Trophoblast cell (in vitro differentiated cells and primary cell): Measurements from ENCODE around the gene GBE1. TPM values are rescaled to one million over a fixed set of nuclear protein-coding genes. Genes with fewer than 3 reads are reported as not detected.

Source experiments
- DNase-seq, 2 donors: peaks; one replicate each; pipeline ENCODE4 v3.0.0-alpha.2; 2016
- H2AFZ ChIP-seq: 2 replicates; pipeline ENCODE4 v1.6.1; 2013; ENCODE audit warnings: low read length, moderate library complexity, mild to moderate bottlenecking; ENCODE audit not compliant: insufficient read depth, poor library complexity
- H2AK5ac ChIP-seq: 2 replicates; pipeline ENCODE4 v1.6.1; 2013; ENCODE audit warnings: mild to moderate bottlenecking, low read length
- H2BK120ac ChIP-seq: 2 replicates; pipeline ENCODE4 v1.6.1; 2013; ENCODE audit warnings: low read length, mild to moderate bottlenecking, moderate library complexity; ENCODE audit not compliant: insufficient read depth, poor library complexity
- H2BK12ac ChIP-seq: 2 replicates; pipeline ENCODE4 v1.6.1; 2013; ENCODE audit warnings: mild to moderate bottlenecking, low read length, moderate library complexity
- H2BK5ac ChIP-seq: 2 replicates; pipeline ENCODE4 v1.6.1; 2013; ENCODE audit warnings: low read length, low read depth, moderate library complexity, mild to moderate bottlenecking; ENCODE audit not compliant: poor library complexity
- H3K14ac ChIP-seq: 2 replicates; pipeline ENCODE4 v1.6.1; 2013; ENCODE audit warnings: mild to moderate bottlenecking, low read length
- H3K18ac ChIP-seq: 2 replicates; pipeline ENCODE4 v1.6.1; 2013; ENCODE audit warnings: mild to moderate bottlenecking, low read length
- H3K23ac ChIP-seq: 2 replicates; pipeline ENCODE4 v1.6.1; 2013; ENCODE audit warnings: low read length
- H3K27ac ChIP-seq: 2 replicates; pipeline ENCODE4 v1.5.1; 2013; ENCODE audit warnings: low read depth, mild to moderate bottlenecking, inconsistent platforms, low read length, moderate library complexity
- H3K27me3 ChIP-seq: 2 replicates; pipeline ENCODE4 v1.6.1; 2013; ENCODE audit warnings: inconsistent platforms, mild to moderate bottlenecking, low read length, moderate library complexity; ENCODE audit not compliant: insufficient read depth
- H3K36me3 ChIP-seq, 2 experiments: 1 replicate in 1 of 2; 2 replicates in 1 of 2; pipeline ENCODE4 v1.6.1; 2013; ENCODE audit warnings: low read length in 2 of 2, mild to moderate bottlenecking in 2 of 2, moderate library complexity in 1 of 2; ENCODE audit not compliant: insufficient read depth in 2 of 2, control insufficient read depth in 1 of 2
- H3K4ac ChIP-seq: 2 replicates; pipeline ENCODE4 v1.6.1; 2013; ENCODE audit warnings: low read depth, mild to moderate bottlenecking, low read length, moderate library complexity
- H3K4me1 ChIP-seq, 2 experiments: 1 replicate in 1 of 2; 2 replicates in 1 of 2; pipeline ENCODE4 v1.6.1; 2013; ENCODE audit warnings: low read length in 2 of 2, mild to moderate bottlenecking in 2 of 2, moderate library complexity in 1 of 2; ENCODE audit not compliant: insufficient read depth in 2 of 2, control insufficient read depth in 1 of 2
- H3K4me2 ChIP-seq: 2 replicates; pipeline ENCODE4 v1.6.1; 2013; ENCODE audit warnings: inconsistent platforms, mild to moderate bottlenecking, low read length, moderate library complexity
- H3K4me3 ChIP-seq: 2 replicates; pipeline ENCODE4 v1.5.1; 2013; ENCODE audit warnings: mild to moderate bottlenecking, low read depth, low read length, inconsistent platforms
- H3K79me1 ChIP-seq: one replicate; pipeline ENCODE4 v1.6.1; 2013; ENCODE audit warnings: low read length
- H3K79me2 ChIP-seq: 2 replicates; pipeline ENCODE4 v1.6.1; 2013; ENCODE audit warnings: low read length, mild to moderate bottlenecking; ENCODE audit not compliant: control insufficient read depth, insufficient read depth, poor library complexity
- H3K9ac ChIP-seq: 2 replicates; pipeline ENCODE4 v1.6.1; 2013; ENCODE audit warnings: mild to moderate bottlenecking, low read length
- H3K9me3 ChIP-seq: 2 replicates; pipeline ENCODE4 v1.6.1; 2013; ENCODE audit warnings: low read depth, mild to moderate bottlenecking, control low read depth, inconsistent platforms, low read length; ENCODE audit not compliant: insufficient read depth
- H4K12ac ChIP-seq: 2 replicates; pipeline ENCODE4 v1.6.1; 2013; ENCODE audit warnings: low read depth, mild to moderate bottlenecking, low read length, moderate library complexity
- H4K8ac ChIP-seq: 2 replicates; pipeline ENCODE4 v1.6.1; 2013; ENCODE audit warnings: low read depth, mild to moderate bottlenecking, low read length, moderate library complexity
- H4K91ac ChIP-seq: one replicate; pipeline ENCODE4 v1.6.1; 2013; ENCODE audit warnings: low read depth, mild to moderate bottlenecking, low read length, moderate library complexity
- WGBS: extraction: QIAGEN DNeasy Blood & Tissue Kit; methylation state at CpG from one replicate; pipeline ENCODE4 v1.1.7; 2013; ENCODE audit warnings: missing lambda C conversion rate; ENCODE audit not compliant: insufficient read length, insufficient coverage; ENCODE audit errors: extremely low coverage; 5-methylcytosine and 5-hydroxymethylcytosine counted together
- polyA plus RNA-seq: library from polyadenylated mRNA; stranded (reverse); fragments of 200-250 nt; gene quantifications from 2 replicates; pipeline ENCODE4 v1.2.3, GENCODE V29; 2013

GBE1 gene
- polyA plus RNA-seq, result 7.5 and 7.7 TPM in 2 replicates

DNA sequence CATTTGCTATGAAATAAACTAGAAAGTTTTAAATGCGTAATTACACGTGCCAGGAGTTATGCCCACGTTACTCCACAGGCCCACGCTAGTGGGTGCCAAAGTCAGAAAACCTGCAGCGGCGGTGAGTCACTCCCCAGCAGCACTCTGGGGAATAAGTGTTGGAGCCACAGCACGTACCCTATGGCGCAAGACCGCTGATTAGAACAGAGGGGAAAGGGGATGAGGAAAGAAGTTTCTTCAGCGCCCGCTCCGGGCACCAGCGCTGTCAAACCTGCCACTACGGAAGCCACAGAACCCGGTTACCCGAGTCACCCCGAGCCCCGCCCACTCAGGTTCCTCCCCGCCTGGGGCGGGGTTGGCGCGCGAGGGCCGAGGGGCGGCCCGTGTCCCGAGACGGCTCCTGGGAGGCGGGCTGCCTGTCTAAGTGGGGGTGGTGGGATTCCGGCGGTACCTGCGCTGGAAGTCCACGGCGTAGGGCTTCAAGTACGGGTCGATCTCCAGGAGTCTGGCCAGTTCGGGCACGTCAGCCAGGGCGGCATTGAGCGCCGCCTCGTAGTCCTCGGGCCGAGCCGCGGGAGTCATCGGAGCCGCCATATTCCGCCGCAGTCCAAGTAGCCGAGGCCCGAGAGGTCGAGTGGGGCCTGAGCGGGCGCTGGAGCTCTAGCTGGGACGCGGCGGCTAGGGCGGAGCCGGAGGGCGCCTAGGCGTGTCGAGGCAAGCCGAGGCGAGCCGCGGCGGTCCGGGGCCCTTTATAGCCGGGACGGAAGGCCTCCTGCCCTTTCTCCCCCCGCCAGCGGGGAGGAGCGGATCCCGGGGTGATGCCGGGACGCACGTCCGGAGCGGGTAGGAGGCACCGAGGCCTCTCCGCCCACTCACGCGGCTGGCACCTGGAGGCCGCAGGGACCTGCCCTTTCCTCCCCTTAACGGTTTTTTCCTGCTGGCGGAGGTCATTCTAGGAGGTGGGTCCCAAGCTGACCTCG is at the start of gene GBE1:
GBE1 (minus strand) TSS at position 722 of the 980 bp plus-strand sequence; CDS start at position 594, 128 bp downstream.
- Histone ChIP-seq H4K12ac (peak within 1 kb of the TSS; percentile 99), H3K27ac (peak within 1 kb of the TSS; percentile 98), H2AFZ (peak within 1 kb of the TSS; percentile 94), H3K79me2 (peaks cover 7% of the 10 kb centered on the region), H3K36me3 (peaks cover 0 to 2% of the 10 kb centered on the region in 2 experiments), H2BK12ac (peak within 1 kb of the TSS; percentile 73), H2BK120ac (peak within 1 kb of the TSS; percentile 99), H2BK5ac (peak within 1 kb of the TSS; percentile 98), H3K4me2 (peak within 1 kb of the TSS; percentile 79), H3K14ac (peak within 1 kb of the TSS; percentile 96), H2AK5ac (peak within 1 kb of the TSS; percentile 64), H3K4me1 (no peaks in the 10 kb centered on the region), H4K91ac (peak within 1 kb of the TSS; percentile 98), H3K4me3 (peak within 1 kb of the TSS; percentile 87), H3K79me1 (peaks cover 7% of the 10 kb centered on the region), H4K8ac (peak within 1 kb of the TSS; percentile 99), H3K4ac (peak within 1 kb of the TSS; percentile 87), H3K27me3 (no peaks in the 10 kb centered on the region), H3K9ac (peak within 1 kb of the TSS; percentile 91), H3K9me3 (no peaks in the 10 kb centered on the region), H3K23ac (no peak within 1 kb of the TSS), H3K18ac (peak within 1 kb of the TSS; percentile 94)
- peak; percentile 99 for DNase-seq
- no CpG with 5 or more reads among the region's 88 CpGs for WGBS

DNA sequence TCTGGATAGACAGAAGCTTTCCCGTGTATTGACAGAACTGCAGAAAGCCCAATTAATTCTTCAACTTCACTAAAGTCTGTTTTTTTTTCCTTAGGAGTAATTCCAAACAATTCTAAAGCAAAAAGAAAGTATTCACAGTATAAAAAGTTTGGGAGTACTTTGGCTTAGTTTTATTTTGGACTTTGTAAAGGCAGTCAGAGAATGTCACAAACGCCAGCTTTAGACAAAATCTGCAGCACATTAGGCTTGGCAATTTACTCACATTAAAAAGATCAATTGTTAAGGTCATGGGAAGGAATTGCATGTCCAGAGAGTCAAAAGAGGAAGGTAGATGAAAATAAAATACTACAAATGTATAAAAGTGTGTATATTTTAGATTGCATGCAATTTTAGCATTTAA is 47.5 kb upstream of the GBE1 start:
- no peak for DNase-seq
- Histone ChIP-seq H3K4me1 (no peaks in the 10 kb centered on the region), H2AFZ (no peak overlapping the region), H3K18ac (no peak overlapping the region), H4K12ac (no peak overlapping the region), H3K9me3 (no peaks in the 10 kb centered on the region), H3K27me3 (no peaks in the 10 kb centered on the region), H2AK5ac (no peak overlapping the region), H4K91ac (no peak overlapping the region), H3K36me3 (no peaks in the 10 kb centered on the region), H4K8ac (no peak overlapping the region), H3K23ac (no peak overlapping the region), H3K79me2 (no peaks in the 10 kb centered on the region), H3K4ac (no peak overlapping the region), H2BK12ac (no peak overlapping the region), H2BK120ac (no peak overlapping the region), H3K9ac (no peak overlapping the region), H3K27ac (no peak overlapping the region), H3K14ac (no peak overlapping the region), H3K4me2 (no peak overlapping the region), H2BK5ac (no peak overlapping the region), H3K79me1 (no peaks in the 10 kb centered on the region), H3K4me3 (no peak overlapping the region)
- no CpG with 5 or more reads among the region's 2 CpGs for WGBS

DNA sequence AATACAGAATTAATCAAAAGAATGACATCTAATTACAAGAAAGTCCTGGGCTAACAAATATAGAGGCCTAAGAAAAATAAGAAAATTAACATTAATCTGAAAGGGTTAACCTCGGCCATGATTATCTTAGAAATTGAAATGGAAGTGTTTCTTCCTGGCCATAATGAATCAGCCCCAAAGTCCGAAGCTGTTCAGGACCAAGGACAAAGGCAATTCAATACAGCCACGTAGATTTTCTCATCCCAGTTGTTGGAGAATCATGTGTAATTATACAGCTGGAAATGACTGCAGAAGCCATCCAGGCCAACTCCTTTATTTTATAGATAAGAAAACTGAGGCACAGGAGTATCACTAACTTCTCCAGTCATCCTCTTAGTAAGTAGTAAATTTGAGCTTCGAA is 38.0 kb upstream of the GBE1 start:
- Histone ChIP-seq H3K4ac (no peak overlapping the region), H4K8ac (no peak overlapping the region), H3K4me2 (no peak overlapping the region), H3K79me1 (no peaks in the 10 kb centered on the region), H3K27me3 (no peaks in the 10 kb centered on the region), H2AK5ac (no peak overlapping the region), H3K36me3 (no peaks in the 10 kb centered on the region), H2BK12ac (no peak overlapping the region), H3K4me3 (no peak overlapping the region), H2BK5ac (no peak overlapping the region), H3K27ac (no peak overlapping the region), H3K23ac (no peak overlapping the region), H3K4me1 (no peaks in the 10 kb centered on the region), H2BK120ac (no peak overlapping the region), H3K9ac (no peak overlapping the region), H3K9me3 (no peaks in the 10 kb centered on the region), H4K91ac (no peak overlapping the region), H2AFZ (no peak overlapping the region), H3K18ac (no peak overlapping the region), H3K79me2 (no peaks in the 10 kb centered on the region), H3K14ac (no peak overlapping the region), H4K12ac (no peak overlapping the region)
- WGBS, result no CpG with 5 or more reads among the region's 4 CpGs
- DNase-seq, result no peak

DNA sequence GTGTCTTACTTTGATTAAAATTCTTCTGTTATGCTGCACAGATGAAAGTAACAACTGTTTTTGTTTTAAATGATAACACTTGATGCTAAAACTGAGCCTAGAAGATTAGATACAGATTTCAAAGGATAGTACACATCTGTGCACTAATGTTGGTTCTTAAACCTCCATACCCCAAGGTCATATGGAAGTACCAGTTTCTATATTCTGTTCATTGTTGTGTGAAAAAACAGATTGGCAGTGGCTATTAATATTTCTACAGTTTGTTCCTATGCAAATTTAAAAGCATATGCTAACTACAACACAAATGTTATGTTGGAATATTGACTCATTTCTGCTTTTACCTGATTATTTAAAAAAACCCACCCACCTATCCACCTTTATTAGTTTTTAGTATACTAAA is 32.0 kb upstream of the GBE1 start:
- H3K4me2 ChIP-seq, result no peak overlapping the region
- H4K12ac ChIP-seq, result no peak overlapping the region
- H3K4me1 ChIP-seq, result no peaks in the 10 kb centered on the region
- DNase-seq, result no peak
- no peak overlapping the region for H2AFZ ChIP-seq
- no peaks in the 10 kb centered on the region for H3K79me2 ChIP-seq
- no peak overlapping the region for H3K23ac ChIP-seq
- no peak overlapping the region for H3K4me3 ChIP-seq
- H3K18ac ChIP-seq, result no peak overlapping the region
- no peaks in the 10 kb centered on the region for H3K9me3 ChIP-seq
- H4K8ac ChIP-seq, result no peak overlapping the region
- no peak overlapping the region for H2BK12ac ChIP-seq
- H3K36me3 ChIP-seq, result no peaks in the 10 kb centered on the region
- H2AK5ac ChIP-seq, result no peak overlapping the region
- no peak overlapping the region for H3K9ac ChIP-seq
- no peak overlapping the region for H3K27ac ChIP-seq
- H2BK5ac ChIP-seq, result no peak overlapping the region
- no peak overlapping the region for H4K91ac ChIP-seq
- H2BK120ac ChIP-seq, result no peak overlapping the region
- no peak overlapping the region for H3K14ac ChIP-seq
- no peak overlapping the region for H3K4ac ChIP-seq
- H3K27me3 ChIP-seq, result no peaks in the 10 kb centered on the region
- no peaks in the 10 kb centered on the region for H3K79me1 ChIP-seq
